ENCODE results near the gene TGFBR3. TPM values are rescaled to one million over a fixed set of nuclear protein-coding genes. Genes with fewer than 3 reads are reported as not detected.

The TGFBR3 gene
- total and polyA plus RNA-seq, 8 donors: 4.2 to 689 (median 71.5) TPM

- H3K4me1 ChIP-seq: no peaks in the 10 kb centered on the region
- no peaks in the 10 kb centered on the region for H3K36me3 ChIP-seq
- H3K27ac ChIP-seq: no peak overlapping the region
- no peaks in the 10 kb centered on the region for H3K9me3 ChIP-seq
- no peaks in the 10 kb centered on the region for H3K27me3 ChIP-seq
- no peak for DNase-seq
- H3K4me3 ChIP-seq: no peak overlapping the region
- intact Hi-C loops (cut with DNase I; ENCODE audit: low total_unique reads): no loop called here
- TF ChIP-seq, protein P1, sequence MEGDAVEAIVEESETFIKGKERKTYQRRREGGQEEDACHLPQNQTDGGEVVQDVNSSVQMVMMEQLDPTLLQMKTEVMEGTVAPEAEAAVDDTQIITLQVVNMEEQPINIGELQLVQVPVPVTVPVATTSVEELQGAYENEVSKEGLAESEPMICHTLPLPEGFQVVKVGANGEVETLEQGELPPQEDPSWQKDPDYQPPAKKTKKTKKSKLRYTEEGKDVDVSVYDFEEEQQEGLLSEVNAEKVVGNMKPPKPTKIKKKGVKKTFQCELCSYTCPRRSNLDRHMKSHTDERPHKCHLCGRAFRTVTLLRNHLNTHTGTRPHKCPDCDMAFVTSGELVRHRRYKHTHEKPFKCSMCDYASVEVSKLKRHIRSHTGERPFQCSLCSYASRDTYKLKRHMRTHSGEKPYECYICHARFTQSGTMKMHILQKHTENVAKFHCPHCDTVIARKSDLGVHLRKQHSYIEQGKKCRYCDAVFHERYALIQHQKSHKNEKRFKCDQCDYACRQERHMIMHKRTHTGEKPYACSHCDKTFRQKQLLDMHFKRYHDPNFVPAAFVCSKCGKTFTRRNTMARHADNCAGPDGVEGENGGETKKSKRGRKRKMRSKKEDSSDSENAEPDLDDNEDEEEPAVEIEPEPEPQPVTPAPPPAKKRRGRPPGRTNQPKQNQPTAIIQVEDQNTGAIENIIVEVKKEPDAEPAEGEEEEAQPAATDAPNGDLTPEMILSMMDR (IDR thresholded peaks at IDR 0.05): no peak
Observed at GRCh38 chr1:91630803-91631202, 255.1 kb downstream of the TGFBR3 start.

Small RNA genes within 50 kb of the gene (small RNA-seq; reads per million reads assigned to genes)
- gene RN7SL653P: 0 reads per million in 4 donors

Other genes with a start within 250 kb of the TGFBR3 start
- not detected for gene BRDT, start 63.2 kb upstream of the TGFBR3 start, total RNA-seq
- gene BRDT, start 63.2 kb upstream of the TGFBR3 start, polyA plus RNA-seq: not detected
- gene EPHX4, start 143.8 kb upstream of the TGFBR3 start, total RNA-seq: under 1 TPM in 1 of 5 donors, not detected in 4; 0.55 TPM
- under 1 TPM in 1 of 3 donors, not detected in 2; 0.35 TPM for gene EPHX4, start 143.8 kb upstream of the TGFBR3 start, polyA plus RNA-seq
- not detected for gene SETSIP, start 189.3 kb upstream of the TGFBR3 start, total RNA-seq
- gene SETSIP, start 189.3 kb upstream of the TGFBR3 start, polyA plus RNA-seq: not detected
- 10 to 100 TPM in 1 of 5 donors, 1 to 10 TPM in 4; 1.4 to 12.5 (median 8.1) TPM for gene BTBD8, start 194.2 kb upstream of the TGFBR3 start, total RNA-seq
- 1 to 10 TPM in 1 of 3 donors, under 1 TPM in 2; 0.44 to 1.2 (median 0.76) TPM for gene BTBD8, start 194.2 kb upstream of the TGFBR3 start, polyA plus RNA-seq

Measured in stomach (tissue), 9 donors.